GM23338 (cell line): ENCODE results near the gene KPNA2. TPM values are rescaled to one million over a fixed set of nuclear protein-coding genes. Genes with fewer than 3 reads are reported as not detected.

Source experiments
- ATAC-seq: fragments of 200-7000 bp; cut with Tn5 transposase; 3 replicates; pipeline ENCODE4 v1.9.1; 2020
- DNase-seq: peaks from one replicate; pipeline ENCODE4 v3.0.0-alpha.2; 2015; ENCODE audit warnings: low spot score
- H2AFZ ChIP-seq: fragments of 200-600 bp; sonication (generic); 2 replicates; pipeline ENCODE4 v1.8.0; 2016; ENCODE audit warnings: antibody characterized with exemption, mild to moderate bottlenecking, moderate library complexity
- H3F3A ChIP-seq: fragments of 200-600 bp; sonication (generic); replicated peaks from 2 replicates; pipeline ENCODE4 v1.8.0; 2017; ENCODE audit warnings: antibody characterized with exemption, mixed run types, low read depth
- H3K27ac ChIP-seq: fragments of 200-600 bp; sonication (generic); 2 replicates; pipeline ENCODE4 v1.6.1; 2016; ENCODE audit warnings: low read depth
- H3K27me3 ChIP-seq: fragments of 200-600 bp; sonication (generic); 2 replicates; pipeline ENCODE4 v1.8.0; 2016; ENCODE audit warnings: mild to moderate bottlenecking, mixed run types, moderate library complexity; ENCODE audit not compliant: insufficient read depth
- H3K36me3 ChIP-seq: fragments of 200-600 bp; sonication (generic); 2 replicates; pipeline ENCODE4 v1.8.0; 2016; ENCODE audit warnings: mild to moderate bottlenecking; ENCODE audit not compliant: insufficient read depth
- H3K4me1 ChIP-seq: fragments of 200-600 bp; sonication (generic); 2 replicates; pipeline ENCODE4 v1.8.0; 2016; ENCODE audit warnings: mild to moderate bottlenecking, moderate library complexity; ENCODE audit not compliant: insufficient read depth
- H3K4me2 ChIP-seq: fragments of 200-600 bp; sonication (generic); 2 replicates; pipeline ENCODE4 v1.7.1; 2017; ENCODE audit warnings: mixed run types
- H3K4me3 ChIP-seq: fragments of 200-600 bp; sonication (generic); 2 replicates; pipeline ENCODE4 v1.6.1; 2016; ENCODE audit warnings: mixed run types
- H3K79me2 ChIP-seq: fragments of 200-600 bp; sonication (generic); replicated peaks from 2 replicates; pipeline ENCODE4 v1.8.0; 2017; ENCODE audit warnings: mild to moderate bottlenecking; ENCODE audit not compliant: insufficient read depth
- H3K9me2 ChIP-seq: fragments of 200-600 bp; sonication (generic); 2 replicates; pipeline ENCODE4 v1.8.0; 2017; ENCODE audit not compliant: insufficient read depth
- H4K20me1 ChIP-seq: fragments of 200-600 bp; sonication (generic); replicated peaks from 2 replicates; pipeline ENCODE4 v1.8.0; 2017; ENCODE audit warnings: mild to moderate bottlenecking; ENCODE audit not compliant: insufficient read depth
- H3K27ac Mint-ChIP-seq: 2 replicates; pipeline ENCODE4 v1.8.0; 2020; ENCODE audit warnings: inconsistent platforms, mild to moderate bottlenecking, moderate library complexity, mixed read lengths
- H3K27me3 Mint-ChIP-seq: 3 replicates; pipeline ENCODE4 v1.8.0; 2022; ENCODE audit warnings: low read depth, mild to moderate bottlenecking, moderate library complexity, mixed read lengths, inconsistent platforms; ENCODE audit not compliant: insufficient read depth, poor library complexity
- H3K36me3 Mint-ChIP-seq: 3 replicates; pipeline ENCODE4 v1.8.0; 2021; ENCODE audit warnings: low read depth, mild to moderate bottlenecking, inconsistent platforms, moderate library complexity, mixed read lengths
- H3K4me1 Mint-ChIP-seq: 3 replicates; pipeline ENCODE4 v1.8.0; 2020; ENCODE audit warnings: mild to moderate bottlenecking, inconsistent platforms, mixed read lengths
- H3K4me3 Mint-ChIP-seq: 3 replicates; pipeline ENCODE4 v1.8.0; 2021; ENCODE audit warnings: moderate library complexity, mild to moderate bottlenecking, inconsistent platforms, mixed read lengths
- H3K9me3 Mint-ChIP-seq: 3 replicates; pipeline ENCODE4 v1.8.0; 2020; ENCODE audit warnings: moderate library complexity, mild to moderate bottlenecking, inconsistent platforms, mixed read lengths
- CREB1 ChIP-seq: fragments of 250-450 bp; sonication (Bioruptor Pico); IDR thresholded peaks from 2 replicates; pipeline ENCODE4 v1.5.0; 2020; ENCODE audit warnings: low read depth, mild to moderate bottlenecking, moderate library complexity
- CTCF ChIP-seq, 2 experiments: fragments of 200-600 bp in 1 of 2; sonication (generic) in 1 of 2; conservative IDR thresholded peaks; 2 replicates each; pipeline versions ENCODE4 v1.5.1 to v1.6.1; 2016 to 2017; ENCODE audit warnings: antibody characterized with exemption in 2 of 2, low read depth in 2 of 2, mild to moderate bottlenecking in 2 of 2, moderate library complexity in 1 of 2
- ETS1 ChIP-seq: IDR thresholded peaks from 2 replicates; pipeline ENCODE4 v1.6.1; 2016; ENCODE audit warnings: antibody characterized with exemption
- EZH2 ChIP-seq: fragments of 200-600 bp; sonication (generic); IDR thresholded peaks from one replicate; pipeline ENCODE4 v1.8.0; 2017; ENCODE audit warnings: antibody characterized with exemption, mild to moderate bottlenecking, low read depth; ENCODE audit not compliant: unreplicated experiment
- EZH2phosphoT487 ChIP-seq: fragments of 200-600 bp; sonication (generic); IDR thresholded peaks from one replicate; pipeline ENCODE4 v1.8.1; 2018; ENCODE audit warnings: antibody characterized with exemption; ENCODE audit not compliant: unreplicated experiment
- JUNB ChIP-seq: IDR thresholded peaks from one replicate; pipeline ENCODE4 v1.6.1; 2016; ENCODE audit warnings: antibody characterized with exemption; ENCODE audit not compliant: unreplicated experiment
- NANOG ChIP-seq: IDR thresholded peaks from 2 replicates; pipeline ENCODE4 v1.6.1; 2016; ENCODE audit warnings: antibody characterized with exemption, borderline replicate concordance
- POLR2AphosphoS5 ChIP-seq: IDR thresholded peaks from 2 replicates; pipeline ENCODE4 v1.6.1; 2016; ENCODE audit warnings: antibody characterized with exemption, low read depth
- REST ChIP-seq: IDR thresholded peaks from one replicate; pipeline ENCODE4 v1.6.1; 2018; ENCODE audit warnings: antibody characterized with exemption; ENCODE audit not compliant: unreplicated experiment
- STAT1 ChIP-seq: IDR thresholded peaks from one replicate; pipeline ENCODE4 v1.6.1; 2016; ENCODE audit warnings: antibody characterized with exemption; ENCODE audit not compliant: unreplicated experiment
- ZNF114 ChIP-seq: fragments of 250-450 bp; sonication (Bioruptor Pico); IDR thresholded peaks from 2 replicates; pipeline ENCODE4 v1.5.0; 2020; ENCODE audit warnings: mild to moderate bottlenecking, moderate library complexity
- ZNF462 ChIP-seq: fragments of 250-450 bp; sonication (Bioruptor Pico); IDR thresholded peaks from 2 replicates; pipeline ENCODE4 v1.5.0; 2020; ENCODE audit warnings: mild to moderate bottlenecking, moderate library complexity
- polyA plus RNA-seq: library from polyadenylated mRNA; unstranded; fragments of >200 nt; fragmentation: Nextera tagmentation; extraction: Ambion mirVana; gene quantifications from 2 replicates; pipeline ENCODE4 v1.2.1, GENCODE V29; 2016
- total RNA-seq: library from RNA; depleted of rRNA; stranded (reverse); fragments of >200 nt; shearing (Covaris generic); gene quantifications from 2 replicates; pipeline ENCODE4 v1.2.3, GENCODE V29; 2014

Gene KPNA2
- total and polyA plus RNA-seq, 2 experiments from 2014 or later, result 375 to 442 TPM

- Mint-ChIP-seq H3K27me3 (peaks cover 26% of the 10 kb centered on the region), H3K4me3 (no peak overlapping the region), H3K9me3 (peaks cover 5% of the 10 kb centered on the region; the same call in 2 of the 3 replicates), H3K27ac (no peak overlapping the region), H3K36me3 (no peaks in the 10 kb centered on the region), H3K4me1 (peaks cover 10% of the 10 kb centered on the region)
- no peaks in the 10 kb centered on the region for H4K20me1 ChIP-seq
- no peaks in the 10 kb centered on the region for H3K79me2 ChIP-seq
- H3K27ac ChIP-seq, result no peak overlapping the region
- H3K36me3 ChIP-seq, result no peaks in the 10 kb centered on the region
- H3K4me1 ChIP-seq, result peaks cover 6% of the 10 kb centered on the region
- no peaks in the 10 kb centered on the region for H3K27me3 ChIP-seq
- H3F3A ChIP-seq, result no peaks in the 10 kb centered on the region; the same call in 1 of the 2 replicates
- H2AFZ ChIP-seq, result no peak overlapping the region
- no peak overlapping the region for H3K4me2 ChIP-seq
- ATAC-seq (no peak), DNase-seq (no peak)
- no peaks in the 10 kb centered on the region for H3K9me2 ChIP-seq
- TF ChIP-seq JUNB, result no peak
- TF ChIP-seq EZH2, result no peak
- no peak for TF ChIP-seq ZNF462 (CRISPR knock-in tag)
- no peak for TF ChIP-seq CREB1
- TF ChIP-seq NANOG, result no peak
- TF ChIP-seq CTCF (conservative IDR thresholded peaks at IDR 0.05; ENCODE audit: low read depth in 2 of 2), result no peak
- no peak for TF ChIP-seq REST
- TF ChIP-seq ETS1, result no peak
- no peak for TF ChIP-seq POLR2AphosphoS5
- no peak for TF ChIP-seq EZH2phosphoT487
- TF ChIP-seq ZNF114 (CRISPR knock-in tag), result no peak
- TF ChIP-seq STAT1, result no peak
- no peak overlapping the region for H3K4me3 ChIP-seq
Observed at GRCh38 chr17:68021963-68022362, 13.6 kb upstream of the KPNA2 start.
